Retinal pigment epithelial cell (primary cell): ENCODE data around the gene FAM174B.

Source experiments
- DNase-seq: peaks from one replicate; pipeline ENCODE4 v3.0.0-alpha.2; 2010; ENCODE audit warnings: low read depth
- H3K4me3 ChIP-seq: 2 replicates; pipeline ENCODE4 v1.5.1; 2011; ENCODE audit warnings: mild to moderate bottlenecking, low read length, control low read depth, moderate library complexity
- CTCF ChIP-seq: conservative IDR thresholded peaks from 2 replicates; pipeline ENCODE4 v1.5.1; 2011; ENCODE audit warnings: low read depth, low read length, control low read depth, inconsistent platforms

FAM174B gene

DNA sequence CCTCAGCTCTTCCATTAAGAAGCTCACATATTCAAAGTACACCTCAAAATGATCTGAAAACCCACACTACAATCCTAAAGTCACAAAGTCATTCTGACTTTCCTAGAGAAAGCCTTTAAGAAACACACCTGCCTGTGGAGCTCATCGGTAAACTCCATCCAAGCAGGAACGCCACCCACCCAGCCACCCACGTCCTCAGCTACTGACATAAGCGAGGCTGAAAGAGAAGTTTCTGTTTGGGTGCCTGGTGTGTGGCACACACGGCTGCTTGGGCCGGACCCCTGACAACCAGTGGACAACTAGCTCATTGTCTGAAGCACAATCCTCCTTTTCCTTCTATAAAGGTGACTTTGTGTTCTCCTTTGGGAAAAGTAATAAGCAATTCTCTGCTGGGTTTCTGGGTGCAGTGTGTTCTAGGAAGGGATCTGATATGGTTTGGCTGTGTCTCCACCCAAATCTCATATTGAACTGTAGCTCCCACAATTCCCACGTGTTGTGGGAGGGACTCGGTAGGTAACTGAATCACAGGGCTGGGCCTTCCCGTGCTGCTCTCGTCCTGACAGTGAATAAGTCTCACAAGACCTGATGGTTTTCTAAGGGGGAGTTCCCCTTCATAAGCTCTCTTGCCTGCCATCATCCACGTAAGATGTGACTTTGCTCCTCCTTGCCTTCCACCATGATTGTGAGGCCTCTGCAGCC is 26.1 kb downstream of the FAM174B start:
- TF ChIP-seq CTCF = no peak
- H3K4me3 ChIP-seq = no peak overlapping the region
- DNase-seq = no peak

- no peak overlapping the region for H3K4me3 ChIP-seq
- TF ChIP-seq CTCF = no peak
- no peak for DNase-seq
Observed at GRCh38 chr15:92627014-92627413, 28.6 kb downstream of the FAM174B start.

DNA sequence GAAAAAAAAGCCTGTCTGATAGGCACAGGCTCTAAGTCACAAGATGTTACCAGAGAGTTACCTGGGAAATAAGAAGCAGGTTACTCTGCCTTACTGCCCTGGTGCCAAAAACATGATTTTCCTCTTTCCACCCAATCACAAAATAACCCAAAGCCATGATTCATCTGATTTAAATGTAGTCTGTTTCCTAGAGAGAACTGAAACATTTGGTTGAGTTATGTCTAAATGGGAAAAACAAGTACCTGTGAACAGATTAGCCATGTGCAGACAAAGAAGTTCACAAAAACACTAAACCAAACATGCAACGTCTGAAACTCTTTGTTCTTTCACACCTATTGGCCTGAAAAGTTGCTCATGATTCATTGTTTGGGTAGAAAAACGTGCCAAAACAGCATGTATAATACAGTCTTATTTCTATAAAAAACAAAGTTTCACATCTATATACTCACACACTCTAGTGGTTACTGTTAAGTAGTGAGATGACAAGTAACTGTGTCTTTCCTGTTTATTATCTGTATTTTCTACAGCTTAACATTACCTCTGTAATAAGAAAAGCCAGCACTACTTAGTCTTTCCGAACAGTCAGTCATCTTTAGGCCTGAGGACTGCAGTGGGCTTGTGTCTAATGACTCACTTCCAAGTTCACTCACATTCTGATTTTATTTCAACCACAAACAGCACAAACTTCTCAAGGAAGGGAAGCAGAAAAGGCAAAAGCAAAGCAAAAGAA is 30.2 kb downstream of the FAM174B start:
- H3K4me3 ChIP-seq = no peak overlapping the region
- no peak for TF ChIP-seq CTCF
- DNase-seq = peak; percentile 68

DNA sequence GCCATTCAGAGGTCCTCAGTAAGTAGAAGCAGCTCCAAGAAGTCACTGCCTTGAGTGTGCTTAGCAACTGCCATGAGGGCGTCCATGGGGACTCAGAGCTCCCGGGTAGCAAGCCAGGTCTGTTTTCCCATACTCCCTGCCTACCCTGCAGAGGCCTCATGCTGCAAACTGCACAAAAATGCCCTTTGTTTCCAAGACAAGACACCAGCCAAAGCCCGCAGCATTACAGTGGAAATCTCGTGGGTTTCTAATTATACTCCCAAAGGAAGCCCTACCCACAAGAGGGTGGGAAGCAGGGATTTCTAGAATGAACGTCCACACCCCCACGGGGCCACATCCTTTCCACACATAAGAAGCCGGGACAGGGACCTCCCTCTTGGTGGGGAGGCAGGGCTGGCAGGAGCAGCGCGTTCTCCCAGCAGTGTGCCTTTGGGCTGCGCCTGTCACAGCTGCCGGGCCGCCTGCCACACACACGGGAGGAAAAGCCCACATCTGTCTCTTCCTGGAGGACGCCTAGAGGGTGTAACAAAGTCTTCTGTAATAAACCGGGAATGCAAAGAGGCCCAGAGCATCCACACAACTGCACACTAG is 31.1 kb downstream of the FAM174B start:
- no peak overlapping the region for H3K4me3 ChIP-seq
- no peak for TF ChIP-seq CTCF
- no peak for DNase-seq

DNA sequence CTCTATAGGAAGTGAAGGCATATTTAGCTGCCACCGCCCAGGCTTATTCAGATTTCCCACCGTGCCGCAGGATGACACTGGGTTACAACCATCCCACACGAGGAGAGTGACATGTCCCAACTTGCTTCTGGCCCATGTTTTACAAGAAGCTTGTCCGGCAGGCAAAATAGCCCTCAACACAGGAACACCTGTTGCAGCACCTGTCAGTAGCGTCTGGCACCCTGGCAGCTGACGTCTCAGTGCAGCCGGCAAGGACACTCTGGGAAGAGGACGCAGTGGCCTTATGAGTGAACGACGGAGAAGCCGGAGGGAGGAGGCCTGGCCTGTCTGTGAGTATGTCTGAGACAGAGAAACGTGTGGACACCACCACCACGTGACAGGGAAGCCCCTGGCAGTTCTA is 32.1 kb downstream of the FAM174B start:
- TF ChIP-seq CTCF = no peak
- no peak for DNase-seq
- no peak overlapping the region for H3K4me3 ChIP-seq

DNA sequence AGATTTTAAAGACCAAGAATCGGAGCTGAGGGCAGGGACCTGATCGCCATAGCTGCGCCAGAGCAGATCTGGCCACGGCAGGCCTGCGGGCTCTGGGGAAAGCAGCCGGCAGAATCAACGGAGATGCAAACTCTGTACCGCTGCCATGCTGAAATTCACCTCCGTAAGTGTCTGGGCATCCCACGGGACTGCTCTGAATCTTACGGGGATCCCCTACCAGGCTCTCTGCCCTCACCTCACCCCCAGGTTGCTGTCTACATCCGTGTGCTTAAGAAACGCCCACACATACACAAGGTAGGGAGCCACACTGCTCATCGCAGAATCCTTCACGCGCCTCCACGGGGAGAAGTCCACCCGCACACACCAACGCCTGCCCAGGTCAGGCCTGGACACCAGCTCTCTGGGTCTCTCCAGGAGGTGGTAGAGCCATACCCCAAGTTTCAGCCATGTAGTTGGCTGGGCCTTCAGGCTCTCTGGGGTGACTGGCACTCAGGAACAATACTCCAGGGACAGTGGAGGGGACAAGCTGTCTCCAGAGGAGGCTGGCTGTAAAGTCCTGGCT is 33.5 kb downstream of the FAM174B start:
- no peak for DNase-seq
- no peak overlapping the region for H3K4me3 ChIP-seq
- TF ChIP-seq CTCF = no peak
